WTC11 (cell line): ENCODE results near the gene VPREB3. TPM values are rescaled to one million over a fixed set of nuclear protein-coding genes. Genes with fewer than 3 reads are reported as not detected.
A peak's percentile ranks its signal among the peaks of the same experiment; 100 is the strongest.

Source experiments
- ATAC-seq: fragments of 200-7000 bp; cut with Tn5 transposase; 2 replicates; pipeline ENCODE4 v1.10.0; 2021; ENCODE audit warnings: mild to moderate bottlenecking, moderate library complexity
- CTCF ChIA-PET: fragments of 300-600 bp; sonication (Branson Sonifier 250); formaldehyde crosslinking; loops from one replicate; lab custom pipeline; 2021; ENCODE audit warnings: antibody characterized with exemption; lab: Charles Lee
- POLR2A ChIA-PET: fragments of 350-600 bp; sonication (Branson Sonifier 250); formaldehyde crosslinking; loops from one replicate; lab custom pipeline; 2021; ENCODE audit warnings: antibody characterized with exemption; lab: Charles Lee
- DNase-seq: peaks from one replicate; pipeline ENCODE4 v3.0.0; 2021; ENCODE audit warnings: low spot score
- H3K27ac Mint-ChIP-seq: 2 replicates; pipeline ENCODE4 v1.8.0; 2021; ENCODE audit warnings: mixed read lengths
- H3K27me3 Mint-ChIP-seq: 2 replicates; pipeline ENCODE4 v1.8.0; 2021; ENCODE audit warnings: low read depth, mild to moderate bottlenecking, moderate library complexity, mixed read lengths
- H3K36me3 Mint-ChIP-seq: 2 replicates; pipeline ENCODE4 v1.8.0; 2021; ENCODE audit warnings: mixed read lengths
- H3K4me1 Mint-ChIP-seq: 2 replicates; pipeline ENCODE4 v1.8.0; 2022; ENCODE audit warnings: mixed read lengths
- H3K4me3 Mint-ChIP-seq: 2 replicates; pipeline ENCODE4 v1.8.0; 2021; ENCODE audit warnings: mild to moderate bottlenecking, moderate library complexity, mixed read lengths
- H3K9me3 Mint-ChIP-seq: 2 replicates; pipeline ENCODE4 v1.8.0; 2021; ENCODE audit warnings: mixed read lengths
- CREB1 ChIP-seq: sonication (generic); formaldehyde crosslinking; IDR thresholded peaks from 2 replicates; pipeline ENCODE4 v1.8.0; 2023; ENCODE audit warnings: mild to moderate bottlenecking, missing genetic modification reagents
- E2F1 ChIP-seq: sonication (generic); formaldehyde crosslinking; IDR thresholded peaks from 2 replicates; pipeline ENCODE4 v1.8.0; 2022; ENCODE audit warnings: mild to moderate bottlenecking, missing genetic modification reagents
- ETV6 ChIP-seq: sonication (generic); formaldehyde crosslinking; IDR thresholded peaks from 2 replicates; pipeline ENCODE4 v1.8.1; 2022; ENCODE audit warnings: mild to moderate bottlenecking, missing genetic modification reagents
- FOXP1 ChIP-seq: sonication (generic); formaldehyde crosslinking; IDR thresholded peaks from 2 replicates; pipeline ENCODE4 v1.8.0; 2022; ENCODE audit warnings: missing genetic modification reagents, mild to moderate bottlenecking, moderate library complexity, borderline replicate concordance
- KAT7 ChIP-seq: sonication (generic); formaldehyde crosslinking; IDR thresholded peaks from 2 replicates; pipeline ENCODE4 v1.8.1; 2023; ENCODE audit warnings: missing genetic modification reagents, mild to moderate bottlenecking, borderline replicate concordance
- MAX ChIP-seq: sonication (generic); formaldehyde crosslinking; IDR thresholded peaks from 2 replicates; pipeline ENCODE4 v1.8.0; 2022; ENCODE audit warnings: mild to moderate bottlenecking, missing genetic modification reagents
- RELA ChIP-seq: sonication (generic); formaldehyde crosslinking; IDR thresholded peaks from 2 replicates; pipeline ENCODE4 v1.8.1; 2022; ENCODE audit warnings: missing genetic modification reagents, mild to moderate bottlenecking, borderline replicate concordance
- SMAD3 ChIP-seq: sonication (generic); formaldehyde crosslinking; IDR thresholded peaks from 2 replicates; pipeline ENCODE4 v1.8.0; 2022; ENCODE audit warnings: missing genetic modification reagents, mild to moderate bottlenecking, borderline replicate concordance
- USF2 ChIP-seq: sonication (generic); formaldehyde crosslinking; IDR thresholded peaks from 2 replicates; pipeline ENCODE4 v1.8.1; 2023; ENCODE audit warnings: mild to moderate bottlenecking, missing genetic modification reagents, moderate library complexity
- ZNF281 ChIP-seq: sonication (generic); formaldehyde crosslinking; IDR thresholded peaks from 2 replicates; pipeline ENCODE4 v1.8.0; 2023; ENCODE audit warnings: mild to moderate bottlenecking, missing genetic modification reagents
- ZSCAN18 ChIP-seq: fragments of 250-450 bp; sonication (Bioruptor Pico); IDR thresholded peaks from 2 replicates; pipeline ENCODE4 v2.1.2; 2022; ENCODE audit warnings: mild to moderate bottlenecking, moderate library complexity
- total RNA-seq: library from RNA; stranded (reverse); gene quantifications from 3 replicates; pipeline ENCODE4 v1.2.3, GENCODE V29; 2021

The VPREB3 gene
- total RNA-seq, 1 experiment from 2014 or later, result 0.81 TPM

GRCh38 chr22:23752090-23752691 lies 2.0 kb downstream of the VPREB3 start:
- 0 out of 2 replicates have a peak, but pooled peaks have one; percentile 33 for TF ChIP-seq SMAD3 (CRISPR knock-in tag)
- TF ChIP-seq RELA (CRISPR knock-in tag), result no peak
- no peak for TF ChIP-seq CREB1 (CRISPR knock-in tag)
- no peak for TF ChIP-seq ETV6 (CRISPR knock-in tag)
- peak overlapping the region; percentile 89 for H3K27ac Mint-ChIP-seq
- no peaks in the 10 kb centered on the region for H3K36me3 Mint-ChIP-seq
- ChIA-PET POLR2A (interaction anchor here (0.7 kb wide), 1 partner anchor 305 kb away, joined by 5 read pairs; no protein-coding TSS in a partner anchor), CTCF (interaction anchor here (0.7 to 0.9 kb wide), 2 partner anchors 94 to 161 kb away, joined by 3 to 6 read pairs; no protein-coding TSS in a partner anchor)
- DNase-seq (no peak), ATAC-seq (no peak)
- no peaks in the 10 kb centered on the region for H3K27me3 Mint-ChIP-seq
- H3K4me3 Mint-ChIP-seq, result peak overlapping the region; percentile 80
- H3K9me3 Mint-ChIP-seq, result no peaks in the 10 kb centered on the region
- peaks cover 28% of the 10 kb centered on the region for H3K4me1 Mint-ChIP-seq

- H3K4me1 Mint-ChIP-seq, result peaks cover 23% of the 10 kb centered on the region
- POLR2A ChIA-PET, result interaction anchor here (0.7 to 1.4 kb wide), 3 partner anchors 35 to 305 kb away, joined by 3 to 5 read pairs (median 4); partner anchors contain the start of gene SLC2A11
- peak overlapping the region; percentile 84 for H3K27ac Mint-ChIP-seq
- CTCF ChIA-PET, result interaction anchor here (0.7 to 2.2 kb wide), 5 partner anchors 12 to 160 kb away, joined by 3 to 8 read pairs (median 4); partner anchors contain the start of genes C22orf15 and SLC2A11
- TF ChIP-seq ETV6 (CRISPR knock-in tag), result peak; percentile 29; the same call in 1 of the 2 replicates
- 0 out of 2 replicates have a peak, but pooled peaks have one; percentile 6 for TF ChIP-seq CREB1 (CRISPR knock-in tag)
- TF ChIP-seq MAX (CRISPR knock-in tag), result no peak
- 0 out of 2 replicates have a peak, but pooled peaks have one; percentile 30 for TF ChIP-seq KAT7
- peak; percentile 27; the same call in 1 of the 2 replicates for TF ChIP-seq USF2
- TF ChIP-seq ZSCAN18 (CRISPR knock-in tag), result no peak
- TF ChIP-seq ZNF281 (CRISPR knock-in tag), result 0 out of 2 replicates have a peak, but pooled peaks have one; percentile 6
- TF ChIP-seq FOXP1 (CRISPR knock-in tag), result no peak
- no peak for TF ChIP-seq E2F1 (CRISPR knock-in tag)
- TF ChIP-seq, all 79 proteins: peak for 5
- H3K27me3 Mint-ChIP-seq, result no peaks in the 10 kb centered on the region
- no peaks in the 10 kb centered on the region for H3K36me3 Mint-ChIP-seq
- H3K4me3 Mint-ChIP-seq, result peak overlapping the region; percentile 80
- ATAC-seq (peak; percentile 25), DNase-seq (peak; percentile 51)
- no peaks in the 10 kb centered on the region for H3K9me3 Mint-ChIP-seq
Observed at GRCh38 chr22:23751441-23751996, 2.7 kb downstream of the VPREB3 start.
